Measurements from ENCODE around the gene STOML1.

Gene STOML1

DNA sequence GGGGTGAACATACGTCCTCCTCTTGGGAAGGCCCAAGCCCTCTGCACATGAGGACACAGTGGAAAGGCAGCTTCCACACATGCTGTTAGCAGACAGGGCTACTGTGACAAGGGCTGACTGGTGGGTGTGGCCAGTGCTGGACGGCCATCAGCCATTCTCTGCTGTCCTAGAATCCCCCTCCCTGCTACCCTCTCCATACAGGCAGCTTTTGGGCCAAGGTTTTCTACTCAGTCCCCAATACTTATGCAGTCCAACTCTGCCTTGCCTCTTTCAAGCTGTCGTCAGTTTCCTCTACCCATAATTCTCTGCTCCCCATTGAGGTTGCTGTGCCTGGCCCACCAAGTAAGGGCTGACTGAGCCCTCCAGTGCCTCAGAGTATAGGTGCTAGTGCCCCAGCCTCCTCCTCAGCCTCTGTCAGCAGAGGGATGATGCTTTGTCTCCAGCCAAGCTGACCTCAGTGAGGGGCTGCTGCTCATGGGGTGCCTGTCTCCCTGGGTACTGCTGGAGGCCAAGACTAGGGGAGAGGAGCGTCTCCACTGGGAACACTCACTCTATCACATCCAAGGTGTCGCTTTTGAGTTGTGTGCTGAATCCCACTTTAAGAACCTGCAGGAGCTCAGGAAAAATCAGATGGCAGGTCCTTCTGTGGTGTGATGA, 63.0 kb downstream of the STOML1 start:
- no peak for DNase-seq

Data from inflammatory macrophage (primary cell).